ENCODE results near the gene SLC35C1.
A peak's percentile ranks its signal among the peaks of the same experiment; 100 is the strongest.
"Not testable (repeated sequence)": the region's sequence is repeated elsewhere in the genome, so short reads cannot be mapped to it uniquely, and the experiment has no call there.

SLC35C1 gene

DNA sequence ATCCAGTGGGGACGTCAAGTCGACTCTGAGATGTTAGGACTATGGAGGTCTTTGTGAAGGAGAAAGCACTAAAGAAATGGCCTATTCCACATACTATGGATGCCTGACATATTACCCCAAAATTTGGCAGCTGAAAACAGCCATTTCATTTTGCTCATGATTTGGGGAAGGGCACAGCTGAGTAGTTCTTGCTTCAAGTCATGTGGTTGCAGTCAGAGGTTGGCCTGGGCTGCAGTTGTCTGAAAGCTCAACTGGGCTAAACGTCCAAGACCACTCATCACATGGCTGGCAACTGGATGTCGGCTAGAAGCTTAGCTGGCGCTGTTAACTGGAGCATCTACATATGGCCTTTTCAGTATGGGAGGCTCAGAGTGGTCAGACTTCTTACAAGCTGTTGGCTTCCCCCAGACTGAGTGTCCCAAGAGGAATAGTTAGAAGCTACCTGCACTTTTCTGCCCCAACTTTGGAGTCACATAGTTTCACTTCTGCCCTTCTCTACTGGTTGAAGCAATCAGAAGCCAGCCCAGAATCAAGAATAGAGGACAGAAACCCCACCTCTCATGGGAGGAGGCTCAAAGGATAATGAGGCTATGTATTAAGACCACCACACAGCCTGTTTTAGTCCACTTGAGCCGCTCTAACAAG lies 14.1 kb downstream of the SLC35C1 start:
- Histone ChIP-seq H3K4me1 (ENCODE audit: control insufficient read depth in 5 of 5, insufficient read depth in 5 of 5, low read length in 5 of 5) (peaks cover 0 to 16% (median 3%) of the 10 kb centered on the region in 5 donors), H3K27me3 (ENCODE audit: control insufficient read depth in 5 of 5, insufficient read depth in 4 of 5, low read length in 5 of 5) (no peaks in the 10 kb centered on the region), H3K27ac (ENCODE audit: low read depth, low read length) (no peak overlapping the region), H3K4me3 (ENCODE audit: low read depth in 1 of 5, low read length in 5 of 5) (no peak overlapping the region), H3K9me3 (ENCODE audit: control insufficient read depth in 5 of 5, low read length in 5 of 5) (no peaks in the 10 kb centered on the region), H3K9ac (ENCODE audit: low read length in 5 of 5) (no peak overlapping the region), H3K36me3 (ENCODE audit: control insufficient read depth in 5 of 5, insufficient read depth in 5 of 5, low read length in 5 of 5) (no peaks in the 10 kb centered on the region)

DNA sequence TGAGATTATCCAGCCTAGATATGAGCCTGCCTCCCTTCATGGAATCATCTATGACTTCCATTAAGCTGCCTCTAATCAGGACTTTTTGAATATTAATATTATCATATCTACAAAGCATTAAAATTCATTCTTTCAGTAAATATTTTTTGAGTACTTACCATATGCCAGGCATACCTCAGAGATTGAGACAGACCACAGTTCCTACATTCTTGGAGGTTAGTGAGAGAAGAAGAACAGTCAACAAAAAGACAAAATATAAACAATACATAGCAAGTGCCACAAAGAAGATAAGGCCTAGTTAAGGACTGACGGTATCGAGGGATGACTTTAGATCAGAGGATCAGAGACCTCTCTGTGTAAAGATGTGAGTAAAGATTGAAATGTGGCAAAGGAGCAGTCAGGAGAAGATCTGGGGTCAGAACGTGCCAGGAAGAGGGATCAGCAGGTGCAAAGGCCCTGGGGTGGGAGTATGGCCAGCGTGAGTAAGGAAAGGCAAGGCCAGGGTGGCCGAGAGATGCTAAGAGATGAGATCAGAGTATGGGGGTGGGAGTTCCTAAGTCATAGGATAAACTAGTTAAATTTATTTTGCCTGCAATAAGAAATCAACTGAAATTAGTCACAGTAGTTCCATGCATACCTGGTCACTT lies 15.4 kb downstream of the SLC35C1 start:
- H3K27ac ChIP-seq (ENCODE audit: low read depth, low read length) = no peak overlapping the region
- no peaks in the 10 kb centered on the region for H3K36me3 ChIP-seq (ENCODE audit: control insufficient read depth in 5 of 5, insufficient read depth in 5 of 5, low read length in 5 of 5)
- no peaks in the 10 kb centered on the region for H3K27me3 ChIP-seq (ENCODE audit: control insufficient read depth in 5 of 5, insufficient read depth in 4 of 5, low read length in 5 of 5)
- no peak overlapping the region for H3K4me3 ChIP-seq (ENCODE audit: low read depth in 1 of 5, low read length in 5 of 5)
- no peaks in the 10 kb centered on the region for H3K9me3 ChIP-seq (ENCODE audit: control insufficient read depth in 5 of 5, low read length in 5 of 5)
- H3K4me1 ChIP-seq (ENCODE audit: control insufficient read depth in 5 of 5, insufficient read depth in 5 of 5, low read length in 5 of 5) = peaks cover 0 to 16% (median 3%) of the 10 kb centered on the region in 5 donors
- no peak overlapping the region for H3K9ac ChIP-seq (ENCODE audit: low read length in 5 of 5)

DNA sequence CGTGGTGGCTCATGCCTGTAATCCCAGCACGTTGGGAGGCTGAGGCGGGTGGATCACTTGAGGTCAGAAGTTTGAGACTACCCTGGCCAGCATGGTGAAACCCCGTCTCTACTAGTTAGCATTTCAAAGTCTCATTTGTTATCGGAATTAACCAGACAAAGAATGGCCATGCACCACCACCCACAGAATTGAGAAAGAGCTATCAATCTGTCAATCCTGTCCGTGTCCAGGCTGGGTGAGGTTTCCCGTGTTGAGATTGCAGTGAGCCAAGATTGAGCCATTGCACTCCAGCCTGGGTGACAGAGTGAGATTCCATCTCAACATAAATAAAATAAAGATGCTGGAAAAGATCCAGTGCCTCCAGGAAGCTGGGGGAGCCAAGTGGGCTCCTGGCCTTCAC lies 21.5 kb downstream of the SLC35C1 start:
- H3K9me3 ChIP-seq (ENCODE audit: control insufficient read depth in 5 of 5, low read length in 5 of 5); H3K4me3 ChIP-seq (ENCODE audit: low read depth in 1 of 5, low read length in 5 of 5); H3K36me3 ChIP-seq (ENCODE audit: control insufficient read depth in 5 of 5, insufficient read depth in 5 of 5, low read length in 5 of 5); H3K27me3 ChIP-seq (ENCODE audit: control insufficient read depth in 5 of 5, insufficient read depth in 4 of 5, low read length in 5 of 5); H3K27ac ChIP-seq (ENCODE audit: low read depth, low read length); H3K9ac ChIP-seq (ENCODE audit: low read length in 5 of 5): not testable (repeated sequence)
- H3K4me1 ChIP-seq (ENCODE audit: control insufficient read depth in 5 of 5, insufficient read depth in 5 of 5, low read length in 5 of 5) = peaks cover 0 to 27% (median 11%) of the 10 kb centered on the region in 5 donors

DNA sequence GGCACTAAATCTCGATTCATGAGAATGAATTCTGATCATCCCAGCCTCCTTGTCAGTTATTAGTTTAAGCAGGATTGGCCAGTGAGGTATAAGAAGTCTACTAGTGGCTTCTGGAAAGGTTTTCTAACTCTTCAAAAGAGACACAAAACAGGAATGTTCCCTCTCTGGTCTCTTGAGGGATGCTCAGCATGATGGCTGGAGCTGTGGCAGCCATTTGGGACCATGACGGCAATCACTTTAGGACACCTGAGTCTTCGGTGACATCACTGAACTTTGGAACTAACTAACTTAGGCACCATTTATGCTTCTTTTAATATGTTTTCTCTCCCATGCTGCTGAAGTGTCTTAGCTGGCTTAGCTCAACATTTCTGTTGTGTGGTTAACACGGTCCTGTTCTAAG lies 22.2 kb downstream of the SLC35C1 start:
- no peak overlapping the region for H3K9ac ChIP-seq (ENCODE audit: low read length in 5 of 5)
- peaks cover 0 to 27% (median 11%) of the 10 kb centered on the region in 5 donors for H3K4me1 ChIP-seq (ENCODE audit: control insufficient read depth in 5 of 5, insufficient read depth in 5 of 5, low read length in 5 of 5)
- no peaks in the 10 kb centered on the region for H3K36me3 ChIP-seq (ENCODE audit: control insufficient read depth in 5 of 5, insufficient read depth in 5 of 5, low read length in 5 of 5)
- H3K4me3 ChIP-seq (ENCODE audit: low read depth in 1 of 5, low read length in 5 of 5) = no peak overlapping the region
- peaks cover 0 to 3% (median 0%) of the 10 kb centered on the region in 5 donors for H3K9me3 ChIP-seq (ENCODE audit: control insufficient read depth in 5 of 5, low read length in 5 of 5)
- no peak overlapping the region for H3K27ac ChIP-seq (ENCODE audit: low read depth, low read length)
- H3K27me3 ChIP-seq (ENCODE audit: control insufficient read depth in 5 of 5, insufficient read depth in 4 of 5, low read length in 5 of 5) = no peaks in the 10 kb centered on the region

- Histone ChIP-seq H3K9me3 (ENCODE audit: control insufficient read depth in 5 of 5, low read length in 5 of 5) (peaks cover 0 to 3% (median 0%) of the 10 kb centered on the region in 5 donors), H3K27ac (ENCODE audit: low read depth, low read length) (peak overlapping the region; percentile 25), H3K4me1 (ENCODE audit: control insufficient read depth in 5 of 5, insufficient read depth in 5 of 5, low read length in 5 of 5) (peaks cover 0 to 24% (median 15%) of the 10 kb centered on the region in 5 donors), H3K36me3 (ENCODE audit: control insufficient read depth in 5 of 5, insufficient read depth in 5 of 5, low read length in 5 of 5) (no peaks in the 10 kb centered on the region), H3K27me3 (ENCODE audit: control insufficient read depth in 5 of 5, insufficient read depth in 4 of 5, low read length in 5 of 5) (no peaks in the 10 kb centered on the region), H3K4me3 (ENCODE audit: low read depth in 1 of 5, low read length in 5 of 5) (no peak overlapping the region), H3K9ac (ENCODE audit: low read length in 5 of 5) (no peak overlapping the region)
These were observed 24.0 kb downstream of the SLC35C1 start for GRCh38 chr11:45828996-45829395.

- no peak overlapping the region for H3K9ac ChIP-seq (ENCODE audit: low read length in 5 of 5)
- H3K4me3 ChIP-seq (ENCODE audit: low read depth in 1 of 5, low read length in 5 of 5) = no peak overlapping the region
- peaks cover 0 to 3% (median 0%) of the 10 kb centered on the region in 5 donors for H3K9me3 ChIP-seq (ENCODE audit: control insufficient read depth in 5 of 5, low read length in 5 of 5)
- H3K36me3 ChIP-seq (ENCODE audit: control insufficient read depth in 5 of 5, insufficient read depth in 5 of 5, low read length in 5 of 5) = no peaks in the 10 kb centered on the region
- H3K27me3 ChIP-seq (ENCODE audit: control insufficient read depth in 5 of 5, insufficient read depth in 4 of 5, low read length in 5 of 5) = no peaks in the 10 kb centered on the region
- peaks cover 2 to 30% (median 21%) of the 10 kb centered on the region in 5 donors for H3K4me1 ChIP-seq (ENCODE audit: control insufficient read depth in 5 of 5, insufficient read depth in 5 of 5, low read length in 5 of 5)
- no peak overlapping the region for H3K27ac ChIP-seq (ENCODE audit: low read depth, low read length)
These were observed 25.6 kb downstream of the SLC35C1 start for GRCh38 chr11:45830596-45830995.

GRCh38 chr11:45832811-45833441 lies 28.0 kb downstream of the SLC35C1 start:
- H3K27me3 ChIP-seq (ENCODE audit: control insufficient read depth in 5 of 5, insufficient read depth in 4 of 5, low read length in 5 of 5) = no peaks in the 10 kb centered on the region
- H3K4me3 ChIP-seq (ENCODE audit: low read depth in 1 of 5, low read length in 5 of 5) = no peak overlapping the region
- no peak overlapping the region for H3K9ac ChIP-seq (ENCODE audit: low read length in 5 of 5)
- no peaks in the 10 kb centered on the region for H3K36me3 ChIP-seq (ENCODE audit: control insufficient read depth in 5 of 5, insufficient read depth in 5 of 5, low read length in 5 of 5)
- peaks cover 2 to 30% (median 21%) of the 10 kb centered on the region in 5 donors for H3K4me1 ChIP-seq (ENCODE audit: control insufficient read depth in 5 of 5, insufficient read depth in 5 of 5, low read length in 5 of 5)
- H3K9me3 ChIP-seq (ENCODE audit: control insufficient read depth in 5 of 5, low read length in 5 of 5) = no peaks in the 10 kb centered on the region
- H3K27ac ChIP-seq (ENCODE audit: low read depth, low read length) = no peak overlapping the region

- Histone ChIP-seq H3K27me3 (ENCODE audit: control insufficient read depth in 5 of 5, insufficient read depth in 4 of 5, low read length in 5 of 5) (no peaks in the 10 kb centered on the region), H3K9ac (ENCODE audit: low read length in 5 of 5) (no peak overlapping the region), H3K4me1 (ENCODE audit: control insufficient read depth in 5 of 5, insufficient read depth in 5 of 5, low read length in 5 of 5) (peaks cover 2 to 26% (median 18%) of the 10 kb centered on the region in 5 donors), H3K27ac (ENCODE audit: low read depth, low read length) (no peak overlapping the region), H3K36me3 (ENCODE audit: control insufficient read depth in 5 of 5, insufficient read depth in 5 of 5, low read length in 5 of 5) (no peaks in the 10 kb centered on the region), H3K9me3 (ENCODE audit: control insufficient read depth in 5 of 5, low read length in 5 of 5) (no peaks in the 10 kb centered on the region), H3K4me3 (ENCODE audit: low read depth in 1 of 5, low read length in 5 of 5) (no peak overlapping the region)
These were observed 28.8 kb downstream of the SLC35C1 start for GRCh38 chr11:45833761-45834160.

DNA sequence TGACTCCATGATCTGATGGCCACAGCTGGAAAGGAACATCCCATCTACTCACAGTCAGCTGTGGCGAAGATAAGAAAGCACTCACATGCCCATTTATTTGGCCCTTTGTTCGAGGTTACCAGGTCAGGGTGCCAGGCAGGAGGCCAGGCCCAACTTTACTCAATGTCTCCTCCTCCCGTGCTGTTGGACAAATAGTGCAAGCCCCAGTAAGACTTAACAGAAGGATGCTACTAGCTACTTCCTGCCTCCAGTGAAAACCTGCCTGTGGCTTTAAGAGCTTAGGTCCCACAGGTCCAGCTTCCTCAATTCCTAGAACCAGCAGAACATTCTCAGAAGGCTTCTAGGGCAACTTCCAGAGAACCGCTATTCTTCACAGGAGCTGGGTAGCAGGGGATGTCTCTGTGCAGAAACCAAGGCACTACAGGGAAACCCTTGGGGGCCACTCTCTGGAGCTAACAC lies 29.4 kb downstream of the SLC35C1 start:
- Histone ChIP-seq H3K4me1 (ENCODE audit: control insufficient read depth in 5 of 5, insufficient read depth in 5 of 5, low read length in 5 of 5) (peaks cover 2 to 21% (median 13%) of the 10 kb centered on the region in 5 donors), H3K4me3 (ENCODE audit: low read depth in 1 of 5, low read length in 5 of 5) (no peak overlapping the region), H3K27me3 (ENCODE audit: control insufficient read depth in 5 of 5, insufficient read depth in 4 of 5, low read length in 5 of 5) (no peaks in the 10 kb centered on the region), H3K9me3 (ENCODE audit: control insufficient read depth in 5 of 5, low read length in 5 of 5) (no peaks in the 10 kb centered on the region), H3K36me3 (ENCODE audit: control insufficient read depth in 5 of 5, insufficient read depth in 5 of 5, low read length in 5 of 5) (no peaks in the 10 kb centered on the region), H3K9ac (ENCODE audit: low read length in 5 of 5) (no peak overlapping the region), H3K27ac (ENCODE audit: low read depth, low read length) (no peak overlapping the region)

DNA sequence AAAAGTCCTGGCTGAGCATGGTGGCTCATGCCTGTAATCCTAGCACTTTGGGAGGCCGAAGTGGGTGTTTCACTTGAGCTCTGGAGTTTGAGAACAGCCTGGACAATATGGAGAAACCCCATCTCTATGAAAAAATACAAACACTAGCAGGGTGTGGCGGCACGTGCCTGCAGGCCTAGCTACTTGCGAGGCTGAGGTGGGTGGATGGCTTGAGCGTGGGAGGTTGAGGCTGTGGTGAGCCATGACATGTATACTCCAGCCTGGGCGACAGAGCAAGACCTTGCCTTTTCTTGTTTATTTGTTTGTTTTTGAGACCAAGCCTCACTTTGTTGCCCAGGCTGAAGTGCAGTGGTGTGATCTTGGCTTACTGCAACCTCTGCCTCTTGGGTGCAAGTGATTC lies 34.3 kb downstream of the SLC35C1 start:
- Histone ChIP-seq H3K9ac (ENCODE audit: low read length in 5 of 5) (no peak overlapping the region), H3K36me3 (ENCODE audit: control insufficient read depth in 5 of 5, insufficient read depth in 5 of 5, low read length in 5 of 5) (no peaks in the 10 kb centered on the region), H3K27ac (ENCODE audit: low read depth, low read length) (no peak overlapping the region), H3K4me1 (ENCODE audit: control insufficient read depth in 5 of 5, insufficient read depth in 5 of 5, low read length in 5 of 5) (peaks cover 7 to 14% (median 10%) of the 10 kb centered on the region in 5 donors), H3K27me3 (ENCODE audit: control insufficient read depth in 5 of 5, insufficient read depth in 4 of 5, low read length in 5 of 5) (no peaks in the 10 kb centered on the region), H3K4me3 (ENCODE audit: low read depth in 1 of 5, low read length in 5 of 5) (no peak overlapping the region), H3K9me3 (ENCODE audit: control insufficient read depth in 5 of 5, low read length in 5 of 5) (no peaks in the 10 kb centered on the region)

All from subcutaneous abdominal adipose tissue (tissue), 5 donors.